GM19099 (cell line): ENCODE results near the gene FGD5.

Experiments used
- POLR2A ChIP-seq: IDR thresholded peaks from 3 replicates; pipeline ENCODE4 v1.6.1; 2011; ENCODE audit warnings: low read depth; ENCODE audit not compliant: insufficient read length; ENCODE audit errors: extremely low read depth

The FGD5 gene

GRCh38 chr3:14950274-14950673, 131.5 kb downstream of the FGD5 start:
- TF ChIP-seq POLR2A = no peak

GRCh38 chr3:14957153-14957552, 138.4 kb downstream of the FGD5 start:
- no peak for TF ChIP-seq POLR2A

GRCh38 chr3:14957925-14958324, 139.2 kb downstream of the FGD5 start:
- TF ChIP-seq POLR2A = no peak

GRCh38 chr3:14959359-14959943, 140.7 kb downstream of the FGD5 start:
- no peak for TF ChIP-seq POLR2A

- TF ChIP-seq POLR2A = no peak
Measured at GRCh38 chr3:14962762-14963161, 144.0 kb downstream of the FGD5 start.

GRCh38 chr3:14967285-14967684, 148.5 kb downstream of the FGD5 start:
- TF ChIP-seq POLR2A = no peak

GRCh38 chr3:14969671-14970070, 150.9 kb downstream of the FGD5 start:
- TF ChIP-seq POLR2A = no peak

- TF ChIP-seq POLR2A = no peak
Measured at GRCh38 chr3:14976317-14976716, 157.6 kb downstream of the FGD5 start.

- TF ChIP-seq POLR2A = no peak
Measured at GRCh38 chr3:14980689-14981088, 161.9 kb downstream of the FGD5 start.
